ENCODE measurements around the gene KCNE3. TPM values are rescaled to one million over a fixed set of nuclear protein-coding genes. Genes with fewer than 3 reads are reported as not detected.

The KCNE3 gene
- total RNA-seq, 4 donors from 2014 or later, result 2.4 to 13.7 (median 10.5) TPM

DNA sequence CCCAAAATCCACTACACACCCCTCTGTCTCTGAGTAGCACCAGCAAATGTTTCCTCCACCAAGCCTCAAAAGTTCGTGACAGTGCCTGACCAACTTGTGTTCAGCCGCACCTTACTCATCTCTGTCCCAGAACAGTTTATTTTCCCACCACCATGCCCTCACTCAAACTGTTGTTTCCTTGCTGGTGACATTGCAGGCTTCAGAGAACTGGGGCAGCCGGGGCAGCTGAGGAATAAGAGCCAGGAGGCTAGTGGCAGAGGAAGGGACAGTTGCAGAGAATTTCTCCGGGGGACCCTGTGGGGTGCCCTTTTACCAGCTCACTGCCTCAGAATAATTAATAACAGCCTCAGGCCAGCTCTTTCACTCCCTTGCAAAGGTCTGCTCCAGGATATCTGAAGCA lies 709 bp upstream of the KCNE3 start:
- Histone ChIP-seq H3K36me3 (no peaks in the 10 kb centered on the region), H3K4me1 (no peaks in the 10 kb centered on the region), H3K9me3 (no peaks in the 10 kb centered on the region), H3K27me3 (no peaks in the 10 kb centered on the region), H3K4me3 (no peak overlapping the region), H3K27ac (peak overlapping the region; percentile 74 to 80)
- intact Hi-C loops (cut with DNase I; ENCODE audit: low total_unique reads), result no loop called here
- DNase-seq, result no peak
- TF ChIP-seq POLR2A (IDR thresholded peaks at IDR 0.05), result no peak
- TF ChIP-seq, protein P1, sequence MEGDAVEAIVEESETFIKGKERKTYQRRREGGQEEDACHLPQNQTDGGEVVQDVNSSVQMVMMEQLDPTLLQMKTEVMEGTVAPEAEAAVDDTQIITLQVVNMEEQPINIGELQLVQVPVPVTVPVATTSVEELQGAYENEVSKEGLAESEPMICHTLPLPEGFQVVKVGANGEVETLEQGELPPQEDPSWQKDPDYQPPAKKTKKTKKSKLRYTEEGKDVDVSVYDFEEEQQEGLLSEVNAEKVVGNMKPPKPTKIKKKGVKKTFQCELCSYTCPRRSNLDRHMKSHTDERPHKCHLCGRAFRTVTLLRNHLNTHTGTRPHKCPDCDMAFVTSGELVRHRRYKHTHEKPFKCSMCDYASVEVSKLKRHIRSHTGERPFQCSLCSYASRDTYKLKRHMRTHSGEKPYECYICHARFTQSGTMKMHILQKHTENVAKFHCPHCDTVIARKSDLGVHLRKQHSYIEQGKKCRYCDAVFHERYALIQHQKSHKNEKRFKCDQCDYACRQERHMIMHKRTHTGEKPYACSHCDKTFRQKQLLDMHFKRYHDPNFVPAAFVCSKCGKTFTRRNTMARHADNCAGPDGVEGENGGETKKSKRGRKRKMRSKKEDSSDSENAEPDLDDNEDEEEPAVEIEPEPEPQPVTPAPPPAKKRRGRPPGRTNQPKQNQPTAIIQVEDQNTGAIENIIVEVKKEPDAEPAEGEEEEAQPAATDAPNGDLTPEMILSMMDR (IDR thresholded peaks at IDR 0.05), result no peak

DNA sequence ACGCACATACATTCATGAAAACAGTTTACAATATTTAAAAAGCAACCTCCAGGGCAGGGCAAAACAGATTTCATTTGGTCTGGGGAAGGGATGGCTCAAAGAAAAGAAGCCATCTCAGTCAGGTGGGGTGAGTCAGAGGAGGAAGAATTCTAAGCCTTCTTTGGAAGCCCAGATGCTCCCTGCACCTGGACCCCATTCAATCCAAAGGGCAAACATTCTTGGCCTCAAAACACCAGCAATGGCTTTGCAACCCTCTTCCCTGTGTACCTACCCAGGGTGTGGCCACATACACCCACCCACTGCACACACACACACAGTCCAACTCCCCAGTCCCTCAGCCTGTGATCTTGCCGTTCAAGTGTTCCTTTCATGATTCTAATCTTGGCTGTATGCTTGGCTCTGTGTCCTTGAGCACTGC lies 2.0 kb downstream of the KCNE3 start:
- Histone ChIP-seq H3K27me3 (no peaks in the 10 kb centered on the region), H3K36me3 (no peaks in the 10 kb centered on the region)
- intact Hi-C loops (cut with DNase I; ENCODE audit: low total_unique reads), result no loop called here

DNA sequence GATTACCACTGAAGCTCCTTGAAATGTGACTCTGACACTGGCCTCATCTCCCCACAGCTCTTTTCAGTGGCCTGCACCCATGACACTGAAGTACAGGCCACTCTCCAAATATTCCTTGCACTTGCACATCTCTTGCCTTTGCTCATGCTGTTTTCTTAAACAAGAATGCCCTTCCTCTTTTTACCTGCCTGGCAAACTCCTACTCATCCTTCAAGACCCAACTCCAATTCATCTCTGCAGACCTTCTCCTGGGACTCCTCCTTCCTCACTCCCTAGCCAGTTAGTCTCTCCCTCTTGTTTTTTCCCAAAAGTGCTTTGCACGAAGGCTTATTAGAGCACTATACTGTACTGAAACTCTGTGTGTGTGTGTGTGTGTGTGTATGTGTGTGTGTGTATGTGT lies 2.6 kb downstream of the KCNE3 start:
- H3K4me3 ChIP-seq, result no peak overlapping the region
- H3K27me3 ChIP-seq, result no peaks in the 10 kb centered on the region
- H3K4me1 ChIP-seq, result no peaks in the 10 kb centered on the region
- no peaks in the 10 kb centered on the region for H3K9me3 ChIP-seq
- H3K27ac ChIP-seq, result no peak overlapping the region
- DNase-seq, result no peak
- intact Hi-C loops (cut with DNase I; ENCODE audit: low total_unique reads), result no loop called here
- no peak for TF ChIP-seq POLR2A (IDR thresholded peaks at IDR 0.05)
- TF ChIP-seq, protein P1 (IDR thresholded peaks at IDR 0.05), result no peak
- no peaks in the 10 kb centered on the region for H3K36me3 ChIP-seq

More for the DNA sequence above, 2.0 kb downstream of the KCNE3 start:
- Histone ChIP-seq H3K4me1 (no peaks in the 10 kb centered on the region), H3K27ac (no peak overlapping the region), H3K9me3 (no peaks in the 10 kb centered on the region), H3K4me3 (no peak overlapping the region)
- TF ChIP-seq POLR2A (IDR thresholded peaks at IDR 0.05), result no peak
- TF ChIP-seq, protein P1 (IDR thresholded peaks at IDR 0.05), result no peak
- no peak for DNase-seq

DNA sequence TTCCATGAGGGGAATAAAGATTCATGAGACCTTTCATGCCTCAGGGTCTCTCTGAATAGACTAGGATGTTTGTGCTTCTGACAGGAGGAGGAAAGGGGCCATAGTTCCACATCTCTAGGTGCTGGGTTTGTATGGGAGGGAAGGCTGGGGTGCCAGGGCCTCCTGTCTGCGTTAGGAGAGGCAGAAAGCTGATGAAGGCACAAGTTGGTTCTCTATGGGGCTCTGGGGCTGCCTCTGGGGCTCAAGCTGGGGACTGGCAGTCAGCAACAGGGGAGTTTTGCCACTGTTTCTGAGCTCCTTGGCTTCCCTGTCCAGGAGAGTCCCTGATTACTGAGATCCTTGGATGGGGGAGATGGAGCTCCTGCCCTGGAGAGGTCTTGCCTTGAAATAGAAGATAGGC lies 4.1 kb downstream of the KCNE3 start:
- H3K27me3 ChIP-seq, result no peaks in the 10 kb centered on the region
- no peaks in the 10 kb centered on the region for H3K36me3 ChIP-seq
- TF ChIP-seq POLR2A (IDR thresholded peaks at IDR 0.05), result no peak
- TF ChIP-seq, protein P1 (IDR thresholded peaks at IDR 0.05), result no peak
- no peaks in the 10 kb centered on the region for H3K9me3 ChIP-seq
- no peak for DNase-seq
- H3K4me3 ChIP-seq, result no peak overlapping the region
- H3K4me1 ChIP-seq, result no peaks in the 10 kb centered on the region
- intact Hi-C loops (cut with DNase I; ENCODE audit: low total_unique reads), result no loop called here
- no peak overlapping the region for H3K27ac ChIP-seq

DNA sequence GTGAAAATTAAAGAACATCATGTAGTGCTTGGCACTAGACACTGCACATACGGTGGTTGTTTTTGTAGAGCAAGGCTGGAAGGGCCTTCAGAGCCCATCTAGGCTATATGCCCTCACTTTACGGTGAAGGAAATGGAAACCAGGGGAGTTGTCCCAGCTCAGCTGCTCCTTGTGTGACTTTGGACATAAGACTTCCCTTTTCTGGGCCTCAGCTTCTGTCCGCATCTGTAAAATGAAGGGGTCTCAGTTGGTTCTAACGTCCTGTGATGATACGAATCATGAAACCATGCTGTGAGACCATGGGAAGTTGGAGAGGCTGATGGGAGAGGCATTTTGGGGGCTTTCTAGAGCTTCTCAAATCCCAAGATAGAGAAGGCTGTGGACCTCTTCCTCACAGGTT lies 4.7 kb downstream of the KCNE3 start:
- Histone ChIP-seq H3K4me1 (no peaks in the 10 kb centered on the region), H3K27ac (peak overlapping the region; percentile 60 to 65), H3K27me3 (no peaks in the 10 kb centered on the region), H3K36me3 (no peaks in the 10 kb centered on the region), H3K4me3 (no peak overlapping the region), H3K9me3 (no peaks in the 10 kb centered on the region)
- no peak for DNase-seq
- intact Hi-C loops (cut with DNase I; ENCODE audit: low total_unique reads), result no loop called here
- no peak for TF ChIP-seq POLR2A (IDR thresholded peaks at IDR 0.05)
- TF ChIP-seq, protein P1 (IDR thresholded peaks at IDR 0.05), result no peak
